DOHH2 (cell line): Measurements from ENCODE around the gene PARVB.

Experiments used
- EZH2phosphoT487 ChIP-seq: fragments of 200-600 bp; sonication (generic); IDR thresholded peaks from 2 replicates; pipeline ENCODE4 v1.6.1; 2017; ENCODE audit warnings: borderline replicate concordance, mild to moderate bottlenecking, antibody characterized with exemption, low read length, moderate library complexity, mixed read lengths
- TF ChIP-seq, protein P1 (sequence below): fragments of 200-600 bp; sonication (generic); IDR thresholded peaks from one replicate; pipeline ENCODE4 v1.5.1; 2014; ENCODE audit warnings: antibody characterized with exemption, mild to moderate bottlenecking, low read depth, low read length; ENCODE audit not compliant: poor library complexity, severe bottlenecking

DNA sequence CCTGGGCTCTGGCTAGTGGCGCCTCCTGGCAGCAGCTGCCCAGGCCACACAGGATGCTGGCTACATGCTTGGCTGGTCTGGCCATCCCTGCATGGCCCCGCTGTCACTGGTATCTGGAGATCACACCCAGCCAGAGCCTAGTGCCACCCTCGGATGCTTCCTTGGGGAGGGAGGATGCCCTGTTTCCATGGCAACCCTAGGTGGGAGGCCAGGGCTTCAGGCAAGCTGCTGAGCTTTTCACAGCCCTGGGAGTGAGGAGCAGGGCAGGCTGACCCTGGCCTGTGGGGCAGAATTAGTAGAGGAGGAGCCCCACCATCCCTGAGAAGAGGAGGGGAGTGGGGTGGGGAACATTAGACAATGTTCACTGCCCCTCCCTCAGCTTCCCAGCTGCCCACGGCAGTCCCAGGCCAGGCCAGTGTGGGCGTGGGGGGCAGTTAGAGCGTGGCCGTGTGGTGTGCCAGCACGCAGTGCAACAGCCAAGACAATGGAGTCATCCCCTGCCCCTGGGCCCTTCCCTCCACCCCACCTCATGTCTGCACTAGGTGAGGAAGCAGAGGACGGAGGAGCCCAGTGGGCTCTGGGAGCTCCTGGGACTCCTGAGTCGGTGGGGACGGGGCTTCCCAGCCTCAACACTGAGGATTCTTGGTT is 50.4 kb downstream of the PARVB start:
- TF ChIP-seq, protein P1, sequence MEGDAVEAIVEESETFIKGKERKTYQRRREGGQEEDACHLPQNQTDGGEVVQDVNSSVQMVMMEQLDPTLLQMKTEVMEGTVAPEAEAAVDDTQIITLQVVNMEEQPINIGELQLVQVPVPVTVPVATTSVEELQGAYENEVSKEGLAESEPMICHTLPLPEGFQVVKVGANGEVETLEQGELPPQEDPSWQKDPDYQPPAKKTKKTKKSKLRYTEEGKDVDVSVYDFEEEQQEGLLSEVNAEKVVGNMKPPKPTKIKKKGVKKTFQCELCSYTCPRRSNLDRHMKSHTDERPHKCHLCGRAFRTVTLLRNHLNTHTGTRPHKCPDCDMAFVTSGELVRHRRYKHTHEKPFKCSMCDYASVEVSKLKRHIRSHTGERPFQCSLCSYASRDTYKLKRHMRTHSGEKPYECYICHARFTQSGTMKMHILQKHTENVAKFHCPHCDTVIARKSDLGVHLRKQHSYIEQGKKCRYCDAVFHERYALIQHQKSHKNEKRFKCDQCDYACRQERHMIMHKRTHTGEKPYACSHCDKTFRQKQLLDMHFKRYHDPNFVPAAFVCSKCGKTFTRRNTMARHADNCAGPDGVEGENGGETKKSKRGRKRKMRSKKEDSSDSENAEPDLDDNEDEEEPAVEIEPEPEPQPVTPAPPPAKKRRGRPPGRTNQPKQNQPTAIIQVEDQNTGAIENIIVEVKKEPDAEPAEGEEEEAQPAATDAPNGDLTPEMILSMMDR: no peak
- no peak for TF ChIP-seq EZH2phosphoT487
